ENCODE measurements around the gene TCF3.

Gene TCF3

DNA sequence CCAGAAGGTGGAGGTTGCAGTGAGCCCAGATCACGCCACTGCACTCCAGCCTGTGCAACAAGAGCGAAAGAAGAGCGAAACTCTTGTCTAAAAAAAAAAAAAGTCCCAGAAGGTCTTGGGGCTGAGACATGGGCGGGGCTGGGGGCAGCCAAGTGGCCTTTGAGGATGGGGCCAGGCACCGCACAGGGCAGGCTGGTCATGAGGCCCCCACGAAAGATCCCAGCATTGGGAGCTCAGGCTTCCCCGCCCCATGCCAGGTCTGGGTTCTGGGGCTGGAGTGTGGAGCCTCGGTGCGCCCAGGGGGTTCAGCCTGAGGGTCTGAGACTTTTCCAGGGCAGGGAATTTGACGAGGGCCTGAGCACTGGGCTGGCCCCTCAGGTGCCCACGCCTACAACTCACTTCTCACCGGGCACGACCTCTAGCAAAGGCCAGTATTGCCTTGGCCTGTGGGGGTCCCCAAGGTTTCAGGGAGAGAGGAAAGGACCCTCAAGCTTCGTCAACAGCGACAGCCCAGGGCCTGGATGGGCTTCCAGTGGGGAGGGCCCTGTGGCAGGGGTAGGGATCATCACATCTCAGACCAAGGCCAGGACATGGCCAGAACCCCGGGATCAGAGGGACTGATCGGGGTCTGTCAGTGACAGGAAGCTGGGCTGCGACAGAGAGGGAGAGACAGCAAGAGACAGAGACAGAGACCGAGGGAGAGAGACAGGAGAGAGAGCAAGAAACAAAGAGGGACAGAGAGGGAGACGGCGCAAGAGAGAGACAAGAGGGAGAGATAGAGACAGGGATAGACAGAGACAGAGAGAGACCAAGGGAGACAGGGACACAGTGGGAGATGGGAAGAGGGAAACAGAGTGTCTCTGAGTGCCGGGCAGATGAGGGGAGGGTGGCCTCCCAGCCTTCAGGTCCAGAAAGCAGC lies 76.8 kb downstream of the TCF3 start:
- TF ChIP-seq, protein P1, sequence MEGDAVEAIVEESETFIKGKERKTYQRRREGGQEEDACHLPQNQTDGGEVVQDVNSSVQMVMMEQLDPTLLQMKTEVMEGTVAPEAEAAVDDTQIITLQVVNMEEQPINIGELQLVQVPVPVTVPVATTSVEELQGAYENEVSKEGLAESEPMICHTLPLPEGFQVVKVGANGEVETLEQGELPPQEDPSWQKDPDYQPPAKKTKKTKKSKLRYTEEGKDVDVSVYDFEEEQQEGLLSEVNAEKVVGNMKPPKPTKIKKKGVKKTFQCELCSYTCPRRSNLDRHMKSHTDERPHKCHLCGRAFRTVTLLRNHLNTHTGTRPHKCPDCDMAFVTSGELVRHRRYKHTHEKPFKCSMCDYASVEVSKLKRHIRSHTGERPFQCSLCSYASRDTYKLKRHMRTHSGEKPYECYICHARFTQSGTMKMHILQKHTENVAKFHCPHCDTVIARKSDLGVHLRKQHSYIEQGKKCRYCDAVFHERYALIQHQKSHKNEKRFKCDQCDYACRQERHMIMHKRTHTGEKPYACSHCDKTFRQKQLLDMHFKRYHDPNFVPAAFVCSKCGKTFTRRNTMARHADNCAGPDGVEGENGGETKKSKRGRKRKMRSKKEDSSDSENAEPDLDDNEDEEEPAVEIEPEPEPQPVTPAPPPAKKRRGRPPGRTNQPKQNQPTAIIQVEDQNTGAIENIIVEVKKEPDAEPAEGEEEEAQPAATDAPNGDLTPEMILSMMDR (IDR thresholded peaks at IDR 0.05; ENCODE audit: insufficient read depth, low read depth, low read length, missing control alignments): no peak
- no peak overlapping the region for H3K4me3 ChIP-seq (ENCODE audit: low read depth, low read length)
- no peak for DNase-seq (ENCODE audit: low read depth)

DNA sequence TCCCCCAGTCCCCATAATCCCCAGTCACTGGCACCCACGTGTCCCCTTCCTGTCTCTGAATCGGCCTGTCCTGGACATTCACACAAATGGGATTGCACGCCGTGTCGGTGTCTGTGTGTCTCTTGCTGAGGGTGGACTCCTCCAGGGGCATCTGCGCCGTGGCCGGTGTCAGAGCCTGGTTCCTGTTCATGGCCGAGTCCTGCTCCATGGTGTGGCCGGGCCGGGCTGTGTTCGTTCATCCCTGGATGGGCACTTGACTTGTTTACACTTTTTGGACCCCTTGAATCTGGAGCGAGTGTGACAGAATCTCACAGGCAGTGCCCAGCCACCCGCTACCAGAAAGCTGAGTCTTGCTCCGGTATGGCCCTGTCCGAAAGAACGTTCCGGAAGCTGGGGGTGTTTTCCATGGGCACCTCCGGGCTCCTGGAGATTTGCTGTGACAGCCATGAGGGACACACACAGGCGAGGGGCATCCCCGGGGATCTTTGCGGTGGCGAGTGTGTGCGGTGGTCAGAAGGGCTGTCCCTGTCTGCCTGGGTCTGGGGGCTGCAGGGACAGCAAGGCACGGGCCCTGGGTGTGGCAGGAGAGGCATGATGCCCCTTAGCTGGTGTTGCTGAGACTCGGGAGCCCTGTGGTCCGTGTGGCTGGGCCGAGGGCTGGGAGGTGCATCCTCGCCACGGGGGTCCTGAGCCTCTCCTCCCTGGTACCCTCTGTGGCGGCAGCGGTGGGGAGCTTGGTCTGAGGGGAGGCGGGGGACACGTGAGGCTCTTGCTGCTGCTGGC lies 77.9 kb downstream of the TCF3 start:
- no peak for DNase-seq (ENCODE audit: low read depth)
- TF ChIP-seq, protein P1 (IDR thresholded peaks at IDR 0.05; ENCODE audit: insufficient read depth, low read depth, low read length, missing control alignments): no peak

DNA sequence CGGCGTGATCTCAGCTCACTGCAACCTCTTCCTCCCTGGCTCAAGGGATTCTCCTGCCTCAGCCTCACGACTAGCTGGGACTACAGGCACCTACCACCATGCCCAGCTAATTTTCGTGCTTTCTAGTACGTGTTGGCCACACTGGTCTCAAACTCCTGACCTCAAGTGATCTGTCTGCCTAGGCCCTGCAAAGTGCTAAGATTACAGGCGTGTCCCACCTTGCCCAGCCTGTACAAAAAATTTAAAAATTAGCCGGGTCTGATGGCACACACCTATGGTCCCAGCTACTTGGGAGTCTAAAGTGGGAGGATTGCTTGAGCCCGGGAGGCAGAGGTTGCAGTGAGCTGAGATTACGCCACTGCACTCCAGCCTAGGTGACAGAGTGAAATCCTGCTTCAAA lies 79.6 kb downstream of the TCF3 start:
- no peak for DNase-seq (ENCODE audit: low read depth)
- H3K4me3 ChIP-seq (ENCODE audit: low read depth, low read length): no peak overlapping the region
- TF ChIP-seq, protein P1 (IDR thresholded peaks at IDR 0.05; ENCODE audit: insufficient read depth, low read depth, low read length, missing control alignments): no peak

More for the DNA sequence above, 77.9 kb downstream of the TCF3 start:
- no peak overlapping the region for H3K4me3 ChIP-seq (ENCODE audit: low read depth, low read length)

DNA sequence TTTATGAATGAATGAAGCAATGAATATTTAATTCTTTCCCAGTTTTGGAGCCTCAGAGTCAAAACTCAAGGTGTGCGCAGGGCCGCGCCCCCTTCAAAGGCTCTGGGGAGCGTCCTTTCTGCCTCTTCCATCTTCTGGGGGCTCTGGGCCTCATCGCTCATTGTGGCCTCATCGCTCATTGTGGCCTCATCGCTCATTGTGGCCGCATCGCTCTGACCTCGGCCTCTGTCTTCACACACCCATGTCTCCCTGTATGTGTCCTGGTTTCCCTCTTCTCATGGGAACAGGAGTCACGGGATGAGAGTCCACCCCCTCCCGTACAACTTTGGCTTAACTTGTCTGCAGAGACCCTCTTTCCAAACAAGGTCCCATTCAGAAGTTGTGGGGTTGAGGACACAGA lies 81.1 kb downstream of the TCF3 start:
- TF ChIP-seq, protein P1 (IDR thresholded peaks at IDR 0.05; ENCODE audit: insufficient read depth, low read depth, low read length, missing control alignments): no peak
- DNase-seq (ENCODE audit: low read depth): no peak
- no peak overlapping the region for H3K4me3 ChIP-seq (ENCODE audit: low read depth, low read length)

DNA sequence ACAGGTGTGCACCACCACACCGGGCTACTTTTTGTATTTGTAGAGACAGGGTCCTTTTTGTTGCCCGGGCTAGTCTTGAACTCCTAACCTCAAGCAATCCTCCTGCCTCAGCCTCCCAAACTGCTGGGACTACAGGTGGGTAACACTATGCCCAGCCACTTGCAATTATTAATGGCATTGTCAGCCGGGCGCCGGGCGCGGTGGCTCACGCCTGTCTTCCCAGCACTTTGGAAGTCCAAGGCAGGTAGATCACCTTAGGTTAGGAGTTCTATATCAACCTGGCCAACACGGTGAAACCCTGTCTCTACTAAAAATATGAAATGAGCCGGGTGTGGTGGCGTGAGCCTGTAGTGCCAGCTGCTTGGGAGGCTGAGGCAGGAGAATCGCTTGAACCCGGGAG lies 81.6 kb downstream of the TCF3 start:
- no peak overlapping the region for H3K4me3 ChIP-seq (ENCODE audit: low read depth, low read length)
- no peak for DNase-seq (ENCODE audit: low read depth)
- TF ChIP-seq, protein P1 (IDR thresholded peaks at IDR 0.05; ENCODE audit: insufficient read depth, low read depth, low read length, missing control alignments): no peak

DNA sequence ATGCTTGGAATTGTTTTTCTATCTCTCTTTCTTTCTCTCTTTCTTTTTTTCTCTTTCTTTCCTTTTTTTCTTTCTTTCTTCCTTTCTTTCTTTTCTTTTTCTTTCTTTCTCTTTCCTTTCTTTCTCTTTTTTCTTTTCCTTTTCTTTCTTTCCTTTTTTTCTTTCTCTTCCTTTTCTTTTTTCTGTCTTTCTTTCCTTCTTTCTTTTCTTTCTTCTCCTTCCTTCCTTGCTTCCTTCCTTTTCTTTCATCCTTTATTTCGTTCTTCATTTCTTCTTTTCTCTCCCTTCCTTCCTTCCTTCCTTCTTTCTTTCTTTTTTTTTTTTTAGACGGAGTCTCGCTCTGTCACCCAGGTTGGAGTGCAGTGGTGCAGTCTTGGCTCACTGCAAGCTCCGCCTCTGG lies 82.4 kb downstream of the TCF3 start:
- TF ChIP-seq, protein P1 (IDR thresholded peaks at IDR 0.05; ENCODE audit: insufficient read depth, low read depth, low read length, missing control alignments): no peak
- H3K4me3 ChIP-seq (ENCODE audit: low read depth, low read length): no peak overlapping the region
- no peak for DNase-seq (ENCODE audit: low read depth)
